OCI-M1 (cell line): ENCODE measurements around the gene TRABD.

ENCODE experiments used
- DNase-seq: peaks from one replicate; lab custom pipeline; 2025; lab: John Stamatoyannopoulos, UW

The TRABD gene

DNA sequence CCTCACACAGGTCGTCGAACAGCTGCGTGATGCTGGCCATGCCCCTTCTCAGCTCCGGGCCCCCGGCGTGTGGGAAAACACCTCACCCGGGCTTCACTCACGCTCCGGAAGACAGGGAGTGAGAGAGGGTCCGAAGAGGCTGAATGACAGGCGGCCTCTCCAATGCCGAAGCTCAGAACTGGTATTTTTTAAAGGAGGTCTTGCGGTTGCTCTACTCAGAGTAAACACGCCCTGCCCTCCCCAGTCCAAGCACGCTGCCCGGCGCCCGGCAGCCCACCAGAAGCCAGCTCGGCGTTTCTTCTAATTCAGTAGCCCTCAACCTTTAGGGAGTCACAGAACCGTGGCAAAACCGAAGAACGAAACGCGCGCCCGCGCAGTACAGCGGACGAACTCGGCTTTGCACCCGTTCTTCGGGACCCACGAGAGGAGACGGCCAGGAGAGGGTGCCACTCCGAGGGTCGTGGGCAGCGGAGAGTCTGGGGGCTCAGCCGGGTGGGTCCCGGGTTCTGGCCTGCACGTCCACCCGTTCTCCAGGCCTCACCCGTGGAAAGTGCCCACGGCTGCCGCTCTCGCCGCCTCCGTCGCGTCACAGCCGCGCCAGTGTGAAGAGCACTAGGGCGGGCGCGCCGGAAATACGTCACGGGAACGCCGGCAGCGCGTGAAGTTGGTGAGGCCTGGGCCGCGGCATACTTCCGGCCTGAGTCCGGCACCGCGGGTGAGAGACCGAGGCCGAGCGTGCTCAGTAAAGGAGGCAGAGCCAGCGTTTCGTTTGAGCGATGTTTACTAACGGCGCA is 58.9 kb downstream of the TRABD start, which contains the start of gene TUBGCP6:
Gene TUBGCP6, minus strand, starts transcription at position 604 of the 794 bp plus-strand sequence. Its CDS starts 564 bp downstream, at position 40.
- DNase-seq: peak; percentile 96

DNA sequence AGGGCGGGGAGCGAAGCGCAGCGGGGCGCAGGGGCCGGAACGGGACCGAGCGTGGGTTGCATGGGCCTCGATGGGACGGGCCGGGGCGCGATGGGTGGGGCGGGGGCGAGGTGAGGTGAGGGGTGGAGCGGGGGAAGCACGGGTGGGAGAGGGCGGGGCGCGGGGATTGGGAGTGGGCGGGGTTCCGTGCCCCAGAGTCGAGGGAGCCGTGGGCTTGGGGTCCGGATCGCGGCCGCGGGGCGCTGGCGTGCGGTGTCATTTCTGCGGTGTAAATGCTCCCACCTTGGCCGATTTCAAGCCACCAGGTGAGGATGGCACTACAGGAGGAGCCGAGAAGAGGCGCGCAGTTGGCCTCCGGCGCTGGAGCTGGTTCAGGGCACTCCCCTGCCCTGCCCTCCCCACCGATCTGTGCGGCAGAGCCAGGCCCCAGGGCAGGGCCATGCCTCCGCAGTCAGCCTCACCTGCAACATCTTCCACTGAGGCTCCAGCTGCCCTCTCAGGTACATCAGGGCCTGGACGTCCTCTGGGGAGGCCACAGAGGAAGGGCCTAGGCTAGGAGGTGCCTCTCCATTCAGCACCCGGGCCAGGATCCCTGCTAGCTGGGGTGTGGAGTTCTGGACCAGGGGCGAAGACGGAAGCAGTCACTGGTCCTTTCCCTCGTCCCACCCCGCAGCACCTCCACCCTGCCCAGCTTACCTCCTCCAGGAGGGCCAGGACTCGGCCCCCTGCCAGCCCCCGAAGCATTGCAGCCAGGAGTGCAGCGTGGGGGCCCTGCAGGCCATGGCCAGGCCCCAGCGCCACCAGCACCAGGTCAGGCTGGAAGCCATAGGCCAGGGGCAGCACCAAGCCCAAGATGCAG is 59.7 kb downstream of the TRABD start:
- DNase-seq: no peak

DNA sequence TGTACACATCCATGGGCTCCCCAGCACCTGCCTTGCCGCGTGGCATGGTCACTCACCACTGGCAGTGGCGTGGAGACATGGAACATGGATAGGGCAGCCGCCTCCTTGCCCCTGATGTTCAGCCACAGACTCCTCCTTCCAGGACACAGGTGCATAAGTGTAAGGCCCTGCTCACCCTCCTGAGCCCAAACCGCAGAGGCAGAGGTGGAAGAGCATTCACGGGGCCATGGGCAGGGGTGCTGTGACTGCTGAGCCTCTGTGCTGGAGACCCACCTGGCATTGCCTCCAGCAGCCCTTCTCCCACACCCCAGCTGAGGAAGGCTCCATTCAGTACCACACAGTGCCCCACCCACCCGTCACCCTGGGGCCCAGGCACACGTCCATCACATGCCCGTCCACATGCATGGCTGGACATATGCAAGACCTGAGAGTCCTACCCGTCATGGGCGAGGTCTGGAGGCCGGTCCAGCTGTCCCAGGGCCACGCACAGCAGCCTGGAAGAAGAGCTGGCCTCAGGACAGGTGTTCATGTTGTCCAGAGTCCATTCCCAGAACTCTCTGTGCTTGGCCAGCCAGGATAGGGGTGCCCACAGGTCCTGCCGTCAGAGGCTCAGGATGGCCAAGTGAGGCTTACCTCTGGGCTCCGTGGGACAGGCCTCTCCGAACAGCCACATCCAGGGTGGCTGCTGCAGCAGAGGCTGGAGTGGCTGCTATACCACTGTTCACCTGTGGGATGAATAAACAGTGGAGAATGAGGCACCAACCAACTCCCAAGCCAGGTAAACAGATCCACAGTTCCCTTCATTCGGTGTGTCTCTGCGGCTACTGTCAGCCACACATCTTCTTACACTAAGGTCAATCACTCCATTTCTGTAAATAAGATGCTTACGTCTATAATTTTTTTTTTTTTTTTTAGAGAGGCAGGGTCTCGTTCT is 60.8 kb downstream of the TRABD start:
- no peak for DNase-seq

DNA sequence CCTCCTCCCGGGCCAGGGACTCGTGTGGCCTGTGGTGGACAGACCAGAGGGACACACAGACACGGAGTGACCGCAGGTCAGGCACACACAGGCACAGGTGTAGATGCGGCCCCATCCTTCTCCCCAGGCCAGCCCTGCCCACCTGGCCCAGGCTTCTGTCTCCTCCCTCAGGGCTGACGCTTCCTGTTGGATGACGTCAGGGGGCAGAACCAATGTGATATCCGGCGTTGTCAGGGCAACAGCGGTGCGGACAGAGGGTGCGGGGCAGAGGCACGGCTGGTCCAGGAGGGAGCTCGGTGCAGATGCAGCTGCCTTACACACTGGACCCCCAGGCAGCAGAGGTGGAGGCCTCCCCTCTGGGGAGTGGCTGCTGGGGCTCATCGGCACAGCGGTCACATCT is 62.0 kb downstream of the TRABD start:
- no peak for DNase-seq

DNA sequence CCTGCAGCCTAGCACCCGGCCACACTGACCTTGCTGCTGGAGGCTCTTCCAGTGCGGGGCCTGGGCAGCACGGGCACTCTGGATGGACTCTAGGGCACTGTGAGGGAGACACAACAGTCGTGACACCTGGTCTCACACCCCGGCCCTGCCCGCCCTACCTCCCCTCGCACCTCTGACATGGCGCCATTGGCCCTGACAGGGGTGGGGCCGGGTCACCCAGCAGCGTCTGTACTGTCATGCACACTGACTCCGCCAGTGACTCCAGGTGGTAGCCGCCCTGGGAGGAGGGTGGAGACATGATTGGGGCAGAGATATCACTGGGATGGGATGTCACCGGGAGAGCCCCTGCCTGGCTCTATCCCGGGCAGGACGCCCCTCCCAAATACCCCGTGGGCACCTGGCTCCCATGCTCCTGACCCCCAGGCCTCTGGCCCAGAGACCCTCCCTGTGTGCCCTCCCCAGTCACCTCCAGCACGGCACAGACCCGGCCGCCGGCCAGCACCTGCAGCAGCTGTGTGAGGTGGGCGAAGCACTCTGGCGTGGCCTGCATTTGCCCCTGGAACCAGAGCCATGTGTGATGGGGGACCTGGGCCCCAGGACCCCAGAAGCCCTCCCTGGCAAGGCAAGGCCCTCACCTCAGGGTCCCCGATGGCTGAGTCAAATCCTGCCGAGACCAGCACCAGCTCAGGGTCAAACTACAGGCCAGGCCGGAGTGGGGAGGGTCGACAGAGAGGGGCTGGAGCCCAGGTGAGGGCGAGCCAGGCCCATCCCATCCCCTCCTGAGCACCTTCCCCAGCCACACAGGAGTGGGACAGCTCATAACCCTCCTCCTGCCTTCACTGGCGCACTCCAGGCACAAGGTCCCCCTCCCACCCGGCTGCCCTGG is 62.7 kb downstream of the TRABD start:
- no peak for DNase-seq
